BLaER1 (cell line): ENCODE data around the gene SLC7A6.

Source experiments
- H3K27ac ChIP-seq: shearing (Covaris generic); formaldehyde crosslinking; 2 replicates; pipeline ENCODE4 v1.8.1; 2022
- H3K27me3 ChIP-seq: shearing (Covaris generic); formaldehyde crosslinking; 2 replicates; pipeline ENCODE4 v1.8.1; 2022
- H3K36me3 ChIP-seq: shearing (Covaris generic); formaldehyde crosslinking; 2 replicates; pipeline ENCODE4 v1.8.1; 2022
- H3K4me1 ChIP-seq: shearing (Covaris generic); formaldehyde crosslinking; 2 replicates; pipeline ENCODE4 v1.8.1; 2022
- H3K4me2 ChIP-seq: shearing (Covaris generic); formaldehyde crosslinking; 2 replicates; pipeline ENCODE4 v1.8.1; 2022
- H3K4me3 ChIP-seq: shearing (Covaris generic); formaldehyde crosslinking; 2 replicates; pipeline ENCODE4 v1.8.1; 2022
- H3K9ac ChIP-seq: shearing (Covaris generic); formaldehyde crosslinking; 2 replicates; pipeline ENCODE4 v1.8.1; 2022
- H3K9me3 ChIP-seq: shearing (Covaris generic); formaldehyde crosslinking; 2 replicates; pipeline ENCODE4 v1.8.1; 2022
- H4K20me1 ChIP-seq: shearing (Covaris generic); formaldehyde crosslinking; 2 replicates; pipeline ENCODE4 v1.8.1; 2022
- Cebpa-rat ChIP-seq: shearing (Covaris generic); IDR thresholded peaks from 2 replicates; pipeline ENCODE4 v1.8.1; 2022

Gene SLC7A6

DNA sequence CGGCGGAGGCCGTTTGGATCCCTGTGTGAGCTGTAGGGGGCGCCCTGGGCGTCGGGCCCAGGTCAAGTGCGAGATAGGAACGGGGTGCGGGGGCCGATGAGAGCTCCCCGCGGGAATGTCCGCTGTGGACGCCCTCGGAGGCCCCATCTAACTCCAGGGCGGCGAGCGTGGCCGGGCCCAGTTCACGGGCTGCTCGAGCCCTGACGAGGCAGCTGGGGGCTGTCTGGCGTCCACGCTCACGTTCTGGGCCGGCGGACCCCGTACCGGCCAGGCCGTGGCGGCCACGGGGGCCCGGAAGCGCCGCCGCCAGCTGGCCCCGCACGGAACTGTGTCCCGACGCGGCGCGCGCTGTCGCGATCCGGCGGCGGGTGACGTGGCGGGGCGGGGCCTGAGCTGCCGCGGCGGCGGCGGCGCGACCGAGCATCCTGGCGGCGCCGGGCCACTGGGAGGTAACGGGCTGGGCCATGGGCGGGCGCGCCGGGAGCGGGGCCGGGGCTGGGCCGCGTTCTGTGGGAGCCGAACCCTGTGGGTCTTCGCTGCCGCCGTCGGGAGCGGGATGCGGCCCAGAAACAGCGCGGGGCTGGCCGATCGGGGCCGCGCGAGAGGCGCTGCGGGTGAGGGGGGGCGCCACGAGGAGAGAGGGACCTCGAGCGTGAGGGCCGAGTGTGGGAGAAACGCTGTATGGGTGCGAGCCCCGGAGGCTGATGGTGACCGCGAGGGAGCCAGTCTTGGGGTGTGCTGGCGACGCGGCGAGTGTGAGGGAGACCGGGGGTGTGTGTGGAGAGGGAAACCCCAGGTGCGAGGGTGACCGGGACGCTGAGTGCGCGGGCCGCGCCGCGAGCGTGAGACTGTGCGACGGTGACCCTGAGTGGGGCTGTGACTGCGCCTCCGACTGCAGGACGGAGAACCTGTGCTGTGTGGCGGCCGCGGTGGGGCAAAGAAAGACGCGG is at the start of gene SLC7A6:
Gene SLC7A6 (plus strand): TSS at position 399 of the 950 bp plus-strand sequence. CDS start 10,201 bp downstream, outside the sequence.
- peak within 1 kb of the TSS; percentile 88 for H3K4me3 ChIP-seq

DNA sequence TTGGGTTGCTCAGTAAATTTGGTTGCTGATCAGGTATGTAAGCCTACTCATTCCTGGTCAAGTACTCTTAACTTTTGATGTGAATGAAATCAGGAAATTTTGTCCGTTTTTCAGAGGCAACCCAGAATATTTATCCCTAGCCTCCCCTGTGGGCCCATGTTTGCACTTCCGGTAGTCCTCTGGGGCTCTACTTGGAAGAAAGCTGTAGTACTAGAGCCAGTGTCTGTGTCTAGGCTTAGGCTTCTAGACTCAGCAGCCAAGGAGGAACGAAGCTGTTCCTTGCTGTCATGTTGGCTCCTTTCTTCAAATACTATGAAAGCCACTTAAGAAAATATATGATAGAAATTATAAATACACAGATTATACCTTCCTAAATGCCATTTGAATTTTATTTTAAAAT is 49.6 kb upstream of the SLC7A6 start:
- Histone ChIP-seq H3K9ac (no peak overlapping the region), H3K9me3 (no peaks in the 10 kb centered on the region), H3K4me3 (no peak overlapping the region), H3K4me2 (no peak overlapping the region), H3K27ac (no peak overlapping the region), H4K20me1 (peaks cover 22% of the 10 kb centered on the region; the same call in 1 of the 2 replicates), H3K27me3 (no peaks in the 10 kb centered on the region), H3K4me1 (no peaks in the 10 kb centered on the region), H3K36me3 (peaks cover 35% of the 10 kb centered on the region)
- no peak for TF ChIP-seq Cebpa-rat

More for the DNA sequence above, at the start of gene SLC7A6:
- Histone ChIP-seq H3K4me1 (peaks cover 77% of the 10 kb centered on the region), H3K36me3 (peaks cover 41% of the 10 kb centered on the region), H4K20me1 (peaks cover 42% of the 10 kb centered on the region), H3K4me2 (peak within 1 kb of the TSS; percentile 82), H3K9ac (peak within 1 kb of the TSS; percentile 94), H3K27ac (peak within 1 kb of the TSS; percentile 97), H3K9me3 (no peaks in the 10 kb centered on the region), H3K27me3 (no peaks in the 10 kb centered on the region)
- no peak for TF ChIP-seq Cebpa-rat

DNA sequence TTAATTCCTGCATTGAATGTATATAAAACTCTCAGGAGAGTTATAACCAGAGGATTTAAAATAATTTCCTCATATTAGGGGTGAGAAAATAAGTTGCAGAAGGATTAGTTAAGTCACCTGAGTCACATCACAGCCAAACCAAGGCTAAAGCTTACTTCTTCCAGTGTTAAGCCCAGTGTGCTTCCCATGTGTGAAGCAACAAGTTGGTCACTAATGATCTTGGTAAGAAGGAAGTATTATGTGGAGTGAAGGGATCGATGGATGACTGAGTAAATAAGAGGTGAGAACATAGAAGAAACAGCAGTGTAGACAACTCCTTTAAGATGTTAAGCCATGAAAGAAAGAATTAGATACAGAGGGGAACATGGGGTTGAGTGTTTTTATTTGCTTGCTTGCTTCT is 49.0 kb upstream of the SLC7A6 start:
- Histone ChIP-seq H4K20me1 (peaks cover 22% of the 10 kb centered on the region; the same call in 1 of the 2 replicates), H3K27ac (no peak overlapping the region), H3K4me3 (no peak overlapping the region), H3K9ac (no peak overlapping the region), H3K4me2 (no peak overlapping the region), H3K4me1 (no peaks in the 10 kb centered on the region), H3K36me3 (peaks cover 34% of the 10 kb centered on the region), H3K27me3 (no peaks in the 10 kb centered on the region), H3K9me3 (no peaks in the 10 kb centered on the region)
- no peak for TF ChIP-seq Cebpa-rat

DNA sequence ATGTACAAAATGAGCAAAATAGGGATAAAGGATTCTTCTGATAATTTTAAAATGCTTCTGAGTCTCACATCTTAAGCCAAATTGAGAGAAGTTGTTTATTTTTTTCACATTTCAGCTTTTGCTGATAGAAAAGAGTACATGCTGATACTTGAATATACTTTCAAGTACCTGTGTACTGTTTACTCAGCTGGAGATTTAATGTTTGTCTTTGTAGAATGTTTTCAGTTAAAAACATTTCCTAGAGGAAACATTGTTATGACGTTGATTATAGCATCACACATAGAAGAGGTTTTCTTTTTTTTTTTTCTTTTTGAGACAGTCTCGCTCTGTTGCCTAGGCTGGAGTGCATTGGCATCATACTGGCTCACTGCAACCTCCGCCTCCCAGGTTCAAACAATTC is 48.1 kb upstream of the SLC7A6 start:
- no peaks in the 10 kb centered on the region for H3K4me1 ChIP-seq
- H3K9me3 ChIP-seq: no peaks in the 10 kb centered on the region
- H3K27ac ChIP-seq: no peak overlapping the region
- no peak for TF ChIP-seq Cebpa-rat
- H4K20me1 ChIP-seq: peaks cover 22% of the 10 kb centered on the region; the same call in 1 of the 2 replicates
- no peak overlapping the region for H3K4me2 ChIP-seq
- H3K4me3 ChIP-seq: no peak overlapping the region
- H3K36me3 ChIP-seq: peaks cover 38% of the 10 kb centered on the region
- no peaks in the 10 kb centered on the region for H3K27me3 ChIP-seq
- no peak overlapping the region for H3K9ac ChIP-seq

GRCh38 chr16:68217506-68217905 is 46.8 kb upstream of the SLC7A6 start:
- Histone ChIP-seq H3K9me3 (no peaks in the 10 kb centered on the region), H3K4me2 (no peak overlapping the region), H3K9ac (no peak overlapping the region), H3K27ac (no peak overlapping the region), H4K20me1 (peaks cover 31% of the 10 kb centered on the region; the same call in 1 of the 2 replicates), H3K36me3 (peaks cover 45% of the 10 kb centered on the region), H3K4me3 (no peak overlapping the region), H3K4me1 (no peaks in the 10 kb centered on the region), H3K27me3 (no peaks in the 10 kb centered on the region)
- no peak for TF ChIP-seq Cebpa-rat

DNA sequence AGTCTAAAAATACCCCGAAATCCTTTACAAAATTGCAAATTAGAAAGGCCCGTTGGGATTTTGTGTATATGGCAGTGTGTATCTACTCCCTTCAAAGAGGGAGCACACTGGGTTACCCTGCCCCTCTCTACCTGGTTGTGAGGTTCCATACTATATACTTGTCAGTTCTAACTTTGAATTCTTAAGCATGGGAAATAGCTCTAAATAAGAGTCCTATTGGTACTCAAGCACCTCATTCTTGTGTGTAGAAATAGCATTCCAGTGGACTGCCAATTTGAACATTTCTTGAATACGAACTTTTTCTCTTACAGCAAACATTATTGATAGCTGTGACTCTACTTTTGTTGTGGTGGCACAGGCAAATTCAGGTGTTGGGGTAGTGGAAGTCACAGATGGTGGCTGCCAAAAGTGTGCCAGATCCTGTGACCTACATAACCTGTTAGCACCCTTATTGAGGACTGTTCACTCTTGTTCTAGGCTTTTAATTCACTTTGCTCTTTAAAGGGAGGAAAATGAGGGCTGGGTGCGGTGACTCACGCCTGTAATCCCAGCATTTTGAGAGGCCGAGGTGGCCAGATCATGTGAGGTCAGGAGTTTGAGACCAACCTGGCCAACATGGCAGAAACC is 44.5 kb upstream of the SLC7A6 start:
- no peaks in the 10 kb centered on the region for H3K27me3 ChIP-seq
- H3K27ac ChIP-seq: no peak overlapping the region
- peaks cover 45% of the 10 kb centered on the region for H3K36me3 ChIP-seq
- no peak for TF ChIP-seq Cebpa-rat
- no peak overlapping the region for H3K4me3 ChIP-seq
- H3K4me1 ChIP-seq: no peaks in the 10 kb centered on the region
- no peaks in the 10 kb centered on the region for H3K9me3 ChIP-seq
- no peak overlapping the region for H3K9ac ChIP-seq
- H4K20me1 ChIP-seq: peaks cover 35% of the 10 kb centered on the region; the same call in 1 of the 2 replicates
- no peak overlapping the region for H3K4me2 ChIP-seq

DNA sequence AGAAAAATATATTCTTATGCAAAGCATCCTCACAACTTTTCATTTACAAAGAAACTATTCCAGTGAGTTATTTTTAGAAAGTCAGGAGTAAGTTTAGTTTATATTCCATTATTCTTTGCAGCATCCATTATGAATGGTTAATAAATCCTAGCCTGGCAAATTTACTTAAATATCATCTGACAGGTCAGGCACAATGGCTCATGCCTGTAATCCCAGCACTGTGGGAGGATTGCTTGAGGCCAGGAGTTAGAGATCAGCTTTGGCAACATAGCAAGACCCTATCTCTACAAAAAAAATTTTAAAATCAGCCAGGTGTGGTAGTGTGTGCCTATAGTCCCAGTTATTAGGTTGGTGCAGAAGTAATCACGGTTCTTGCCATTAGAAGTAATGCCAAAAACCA is 41.3 kb upstream of the SLC7A6 start:
- peaks cover 18% of the 10 kb centered on the region for H3K4me1 ChIP-seq
- peaks cover 42% of the 10 kb centered on the region for H3K36me3 ChIP-seq
- H4K20me1 ChIP-seq: peaks cover 43% of the 10 kb centered on the region; the same call in 1 of the 2 replicates
- no peaks in the 10 kb centered on the region for H3K27me3 ChIP-seq
- H3K9ac ChIP-seq: no peak overlapping the region
- no peak overlapping the region for H3K27ac ChIP-seq
- no peak overlapping the region for H3K4me2 ChIP-seq
- no peak for TF ChIP-seq Cebpa-rat
- no peaks in the 10 kb centered on the region for H3K9me3 ChIP-seq
- no peak overlapping the region for H3K4me3 ChIP-seq

DNA sequence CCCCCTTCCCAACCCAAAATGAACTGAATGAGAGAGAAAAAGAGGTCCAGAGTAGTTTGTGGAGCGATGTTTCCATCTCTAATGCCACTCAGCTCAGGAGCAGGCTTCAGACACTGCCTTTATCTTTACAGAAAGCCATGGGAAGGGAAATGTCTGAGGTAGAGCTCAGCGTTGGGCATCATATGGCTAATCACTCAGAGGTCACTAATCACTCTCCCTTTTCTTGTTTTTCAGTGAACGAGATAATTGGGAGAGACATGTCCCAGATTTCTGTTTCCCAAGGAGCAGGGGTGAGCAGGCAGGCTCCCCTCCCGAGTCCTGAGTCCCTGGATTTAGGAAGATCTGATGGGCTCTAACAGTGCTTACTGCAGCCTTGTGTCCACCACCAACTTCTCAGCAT is 38.2 kb upstream of the SLC7A6 start:
- H3K27me3 ChIP-seq: no peaks in the 10 kb centered on the region
- H4K20me1 ChIP-seq: peaks cover 59% of the 10 kb centered on the region
- H3K9me3 ChIP-seq: no peaks in the 10 kb centered on the region
- H3K4me2 ChIP-seq: no peak overlapping the region
- H3K27ac ChIP-seq: no peak overlapping the region
- H3K36me3 ChIP-seq: peaks cover 43% of the 10 kb centered on the region
- peaks cover 21% of the 10 kb centered on the region for H3K4me1 ChIP-seq
- no peak for TF ChIP-seq Cebpa-rat
- no peak overlapping the region for H3K4me3 ChIP-seq
- no peak overlapping the region for H3K9ac ChIP-seq

- TF ChIP-seq Cebpa-rat: no peak
- H3K9me3 ChIP-seq: no peaks in the 10 kb centered on the region
- H3K27ac ChIP-seq: peak overlapping the region; percentile 18
- no peak overlapping the region for H3K4me3 ChIP-seq
- peak overlapping the region; percentile 57 for H3K4me2 ChIP-seq
- peaks cover 21% of the 10 kb centered on the region for H3K4me1 ChIP-seq
- H3K36me3 ChIP-seq: peaks cover 45% of the 10 kb centered on the region
- peak overlapping the region; percentile 22; the same call in 1 of the 2 replicates for H3K9ac ChIP-seq
- H3K27me3 ChIP-seq: no peaks in the 10 kb centered on the region
- peaks cover 53% of the 10 kb centered on the region for H4K20me1 ChIP-seq
Observed at GRCh38 chr16:68227183-68227793, 37.0 kb upstream of the SLC7A6 start.
